ENCODE results near the gene CWC27.

Gene CWC27

DNA sequence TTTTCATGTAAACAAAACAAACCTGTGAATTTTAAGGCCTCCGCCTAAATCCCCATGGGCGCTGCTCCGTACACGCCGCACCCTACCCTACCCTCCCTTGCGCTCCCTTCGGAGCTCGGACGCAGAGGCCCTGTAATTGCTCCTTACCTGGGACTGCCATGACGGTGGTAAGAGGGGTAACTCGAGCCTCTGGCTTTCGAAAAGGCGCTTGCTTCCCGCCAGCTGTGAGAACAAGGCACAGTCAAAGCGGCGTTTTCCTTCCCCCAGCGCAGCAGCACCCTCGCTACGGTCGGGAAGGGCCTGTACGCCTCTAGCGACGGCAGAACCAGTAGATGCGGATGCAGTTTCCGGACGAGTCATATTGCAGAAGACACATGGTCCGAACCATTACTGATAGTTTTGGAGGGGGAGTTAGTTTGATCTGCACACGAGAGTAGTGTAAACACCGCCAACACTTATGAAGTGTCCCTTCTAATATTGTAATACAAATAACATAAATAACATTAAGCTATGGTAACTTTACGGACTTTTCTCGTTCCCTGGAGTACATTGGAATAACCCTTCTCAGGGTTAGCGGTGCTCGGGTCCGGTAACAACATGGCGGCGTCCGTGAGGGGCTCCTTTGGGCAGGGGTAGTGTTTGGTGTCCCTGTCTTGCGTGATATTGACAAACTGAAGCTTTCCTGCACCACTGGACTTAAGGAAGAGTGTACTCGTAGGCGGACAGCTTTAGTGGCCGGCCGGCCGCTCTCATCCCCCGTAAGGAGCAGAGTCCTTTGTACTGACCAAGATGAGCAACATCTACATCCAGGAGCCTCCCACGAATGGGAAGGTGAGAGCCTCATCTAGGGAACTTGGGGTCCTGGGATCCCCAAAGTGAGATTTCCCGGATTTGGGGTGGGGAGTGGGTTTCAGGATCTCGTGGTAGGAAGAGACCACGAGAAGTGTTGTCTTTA is at the start of gene CWC27, which contains the start of gene SREK1IP1 (continued):
- TF ChIP-seq, protein P1, sequence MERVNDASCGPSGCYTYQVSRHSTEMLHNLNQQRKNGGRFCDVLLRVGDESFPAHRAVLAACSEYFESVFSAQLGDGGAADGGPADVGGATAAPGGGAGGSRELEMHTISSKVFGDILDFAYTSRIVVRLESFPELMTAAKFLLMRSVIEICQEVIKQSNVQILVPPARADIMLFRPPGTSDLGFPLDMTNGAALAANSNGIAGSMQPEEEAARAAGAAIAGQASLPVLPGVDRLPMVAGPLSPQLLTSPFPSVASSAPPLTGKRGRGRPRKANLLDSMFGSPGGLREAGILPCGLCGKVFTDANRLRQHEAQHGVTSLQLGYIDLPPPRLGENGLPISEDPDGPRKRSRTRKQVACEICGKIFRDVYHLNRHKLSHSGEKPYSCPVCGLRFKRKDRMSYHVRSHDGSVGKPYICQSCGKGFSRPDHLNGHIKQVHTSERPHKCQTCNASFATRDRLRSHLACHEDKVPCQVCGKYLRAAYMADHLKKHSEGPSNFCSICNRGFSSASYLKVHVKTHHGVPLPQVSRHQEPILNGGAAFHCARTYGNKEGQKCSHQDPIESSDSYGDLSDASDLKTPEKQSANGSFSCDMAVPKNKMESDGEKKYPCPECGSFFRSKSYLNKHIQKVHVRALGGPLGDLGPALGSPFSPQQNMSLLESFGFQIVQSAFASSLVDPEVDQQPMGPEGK (tag by site-specific recombination; IDR thresholded peaks at IDR 0.05) = no peak
- TF ChIP-seq, protein P2, sequence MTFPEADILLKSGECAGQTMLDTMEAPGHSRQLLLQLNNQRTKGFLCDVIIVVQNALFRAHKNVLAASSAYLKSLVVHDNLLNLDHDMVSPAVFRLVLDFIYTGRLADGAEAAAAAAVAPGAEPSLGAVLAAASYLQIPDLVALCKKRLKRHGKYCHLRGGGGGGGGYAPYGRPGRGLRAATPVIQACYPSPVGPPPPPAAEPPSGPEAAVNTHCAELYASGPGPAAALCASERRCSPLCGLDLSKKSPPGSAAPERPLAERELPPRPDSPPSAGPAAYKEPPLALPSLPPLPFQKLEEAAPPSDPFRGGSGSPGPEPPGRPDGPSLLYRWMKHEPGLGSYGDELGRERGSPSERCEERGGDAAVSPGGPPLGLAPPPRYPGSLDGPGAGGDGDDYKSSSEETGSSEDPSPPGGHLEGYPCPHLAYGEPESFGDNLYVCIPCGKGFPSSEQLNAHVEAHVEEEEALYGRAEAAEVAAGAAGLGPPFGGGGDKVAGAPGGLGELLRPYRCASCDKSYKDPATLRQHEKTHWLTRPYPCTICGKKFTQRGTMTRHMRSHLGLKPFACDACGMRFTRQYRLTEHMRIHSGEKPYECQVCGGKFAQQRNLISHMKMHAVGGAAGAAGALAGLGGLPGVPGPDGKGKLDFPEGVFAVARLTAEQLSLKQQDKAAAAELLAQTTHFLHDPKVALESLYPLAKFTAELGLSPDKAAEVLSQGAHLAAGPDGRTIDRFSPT (tag by site-specific recombination; IDR thresholded peaks at IDR 0.05) = no peak
- TF ChIP-seq, protein P3, sequence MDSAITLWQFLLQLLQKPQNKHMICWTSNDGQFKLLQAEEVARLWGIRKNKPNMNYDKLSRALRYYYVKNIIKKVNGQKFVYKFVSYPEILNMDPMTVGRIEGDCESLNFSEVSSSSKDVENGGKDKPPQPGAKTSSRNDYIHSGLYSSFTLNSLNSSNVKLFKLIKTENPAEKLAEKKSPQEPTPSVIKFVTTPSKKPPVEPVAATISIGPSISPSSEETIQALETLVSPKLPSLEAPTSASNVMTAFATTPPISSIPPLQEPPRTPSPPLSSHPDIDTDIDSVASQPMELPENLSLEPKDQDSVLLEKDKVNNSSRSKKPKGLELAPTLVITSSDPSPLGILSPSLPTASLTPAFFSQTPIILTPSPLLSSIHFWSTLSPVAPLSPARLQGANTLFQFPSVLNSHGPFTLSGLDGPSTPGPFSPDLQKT (IDR thresholded peaks at IDR 0.05; ENCODE audit: borderline replicate concordance, low read depth, low read length) = no peak
- TF ChIP-seq ZNF133 (tag by site-specific recombination; IDR thresholded peaks at IDR 0.05) = no peak
- 0 out of 2 replicates have a peak, but pooled peaks have one; percentile 14 for TF ChIP-seq ZNF610 (tag by site-specific recombination; IDR thresholded peaks at IDR 0.05; ENCODE audit: borderline replicate concordance)
- TF ChIP-seq ZNF2 (tag by site-specific recombination; IDR thresholded peaks at IDR 0.05) = peak; percentile 96
- TF ChIP-seq, protein P4, sequence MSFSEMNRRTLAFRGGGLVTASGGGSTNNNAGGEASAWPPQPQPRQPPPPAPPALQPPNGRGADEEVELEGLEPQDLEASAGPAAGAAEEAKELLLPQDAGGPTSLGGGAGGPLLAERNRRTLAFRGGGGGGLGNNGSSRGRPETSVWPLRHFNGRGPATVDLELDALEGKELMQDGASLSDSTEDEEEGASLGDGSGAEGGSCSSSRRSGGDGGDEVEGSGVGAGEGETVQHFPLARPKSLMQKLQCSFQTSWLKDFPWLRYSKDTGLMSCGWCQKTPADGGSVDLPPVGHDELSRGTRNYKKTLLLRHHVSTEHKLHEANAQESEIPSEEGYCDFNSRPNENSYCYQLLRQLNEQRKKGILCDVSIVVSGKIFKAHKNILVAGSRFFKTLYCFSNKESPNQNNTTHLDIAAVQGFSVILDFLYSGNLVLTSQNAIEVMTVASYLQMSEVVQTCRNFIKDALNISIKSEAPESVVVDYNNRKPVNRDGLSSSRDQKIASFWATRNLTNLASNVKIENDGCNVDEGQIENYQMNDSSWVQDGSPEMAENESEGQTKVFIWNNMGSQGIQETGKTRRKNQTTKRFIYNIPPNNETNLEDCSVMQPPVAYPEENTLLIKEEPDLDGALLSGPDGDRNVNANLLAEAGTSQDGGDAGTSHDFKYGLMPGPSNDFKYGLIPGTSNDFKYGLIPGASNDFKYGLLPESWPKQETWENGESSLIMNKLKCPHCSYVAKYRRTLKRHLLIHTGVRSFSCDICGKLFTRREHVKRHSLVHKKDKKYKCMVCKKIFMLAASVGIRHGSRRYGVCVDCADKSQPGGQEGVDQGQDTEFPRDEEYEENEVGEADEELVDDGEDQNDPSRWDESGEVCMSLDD (tag by site-specific recombination; IDR thresholded peaks at IDR 0.05) = no peak
- TF ChIP-seq ZNF768 (tag by site-specific recombination; IDR thresholded peaks at IDR 0.05) = no peak
- no peak for TF ChIP-seq ZNF747 (tag by site-specific recombination; IDR thresholded peaks at IDR 0.05)
- no peak; the same call in none of the 2 replicates for TF ChIP-seq GLIS2 (tag by site-specific recombination; IDR thresholded peaks at IDR 0.05)
- no peak for TF ChIP-seq ZNF140 (tag by site-specific recombination; IDR thresholded peaks at IDR 0.05)
- TF ChIP-seq ZNF560 (tag by site-specific recombination; IDR thresholded peaks at IDR 0.05; ENCODE audit: borderline replicate concordance) = no peak
- TF ChIP-seq ZNF37A (tag by site-specific recombination; IDR thresholded peaks at IDR 0.05) = no peak
- peak; percentile 79; the same call in 1 of the 2 replicates for TF ChIP-seq GLI4 (tag by site-specific recombination; IDR thresholded peaks at IDR 0.05)
- TF ChIP-seq ZNF596 (tag by site-specific recombination; IDR thresholded peaks at IDR 0.05) = no peak
- no peak for TF ChIP-seq ZNF521 (tag by site-specific recombination; IDR thresholded peaks at IDR 0.05)
- no peak for TF ChIP-seq ZNF112 (tag by site-specific recombination; IDR thresholded peaks at IDR 0.05)
- TF ChIP-seq, protein P5, sequence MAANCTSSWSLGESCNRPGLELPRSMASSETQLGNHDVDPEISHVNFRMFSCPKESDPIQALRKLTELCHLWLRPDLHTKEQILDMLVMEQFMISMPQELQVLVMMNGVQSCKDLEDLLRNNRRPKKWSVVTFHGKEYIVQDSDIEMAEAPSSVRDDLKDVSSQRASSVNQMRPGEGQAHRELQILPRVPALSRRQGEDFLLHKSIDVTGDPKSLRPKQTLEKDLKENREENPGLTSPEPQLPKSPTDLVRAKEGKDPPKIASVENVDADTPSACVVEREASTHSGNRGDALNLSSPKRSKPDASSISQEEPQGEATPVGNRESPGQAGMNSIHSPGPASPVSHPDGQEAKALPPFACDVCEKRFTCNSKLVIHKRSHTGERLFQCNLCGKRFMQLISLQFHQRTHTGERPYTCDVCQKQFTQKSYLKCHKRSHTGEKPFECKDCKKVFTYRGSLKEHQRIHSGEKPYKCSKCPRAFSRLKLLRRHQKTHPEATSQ (tag by site-specific recombination; IDR thresholded peaks at IDR 0.05) = no peak; the same call in none of the 2 replicates
- no peak for TF ChIP-seq ZSCAN16 (tag by site-specific recombination; IDR thresholded peaks at IDR 0.05)
- TF ChIP-seq ZNF16 (tag by site-specific recombination; IDR thresholded peaks at IDR 0.05; ENCODE audit: low read depth) = no peak
- TF ChIP-seq, protein P6, sequence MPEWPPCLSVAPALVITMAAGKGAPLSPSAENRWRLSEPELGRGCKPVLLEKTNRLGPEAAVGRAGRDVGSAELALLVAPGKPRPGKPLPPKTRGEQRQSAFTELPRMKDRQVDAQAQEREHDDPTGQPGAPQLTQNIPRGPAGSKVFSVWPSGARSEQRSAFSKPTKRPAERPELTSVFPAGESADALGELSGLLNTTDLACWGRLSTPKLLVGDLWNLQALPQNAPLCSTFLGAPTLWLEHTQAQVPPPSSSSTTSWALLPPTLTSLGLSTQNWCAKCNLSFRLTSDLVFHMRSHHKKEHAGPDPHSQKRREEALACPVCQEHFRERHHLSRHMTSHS (tag by site-specific recombination; IDR thresholded peaks at IDR 0.05) = no peak
- peak; percentile 83 for TF ChIP-seq ZBTB17 (tag by site-specific recombination; IDR thresholded peaks at IDR 0.05)
- no peak for TF ChIP-seq MZF1 (tag by site-specific recombination; IDR thresholded peaks at IDR 0.05; ENCODE audit: borderline replicate concordance)
- TF ChIP-seq ZNF239 (tag by site-specific recombination; IDR thresholded peaks at IDR 0.05) = no peak
- TF ChIP-seq ZNF624 (tag by site-specific recombination; IDR thresholded peaks at IDR 0.05) = no peak
- TF ChIP-seq HOXD13 (CRISPR knock-in tag; IDR thresholded peaks at IDR 0.05; ENCODE audit: borderline replicate concordance) = no peak
- TF ChIP-seq ZBTB20 (tag by site-specific recombination; IDR thresholded peaks at IDR 0.05) = peak; percentile 78
- TF ChIP-seq, protein P7, sequence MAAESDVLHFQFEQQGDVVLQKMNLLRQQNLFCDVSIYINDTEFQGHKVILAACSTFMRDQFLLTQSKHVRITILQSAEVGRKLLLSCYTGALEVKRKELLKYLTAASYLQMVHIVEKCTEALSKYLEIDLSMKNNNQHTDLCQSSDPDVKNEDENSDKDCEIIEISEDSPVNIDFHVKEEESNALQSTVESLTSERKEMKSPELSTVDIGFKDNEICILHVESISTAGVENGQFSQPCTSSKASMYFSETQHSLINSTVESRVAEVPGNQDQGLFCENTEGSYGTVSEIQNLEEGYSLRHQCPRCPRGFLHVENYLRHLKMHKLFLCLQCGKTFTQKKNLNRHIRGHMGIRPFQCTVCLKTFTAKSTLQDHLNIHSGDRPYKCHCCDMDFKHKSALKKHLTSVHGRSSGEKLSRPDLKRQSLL (tag by site-specific recombination; IDR thresholded peaks at IDR 0.05) = no peak; the same call in 1 of the 2 replicates
